T-helper 1 cell treated with Interleukin-12 subunit alpha and Interleukin-12 subunit beta and Interleukin-4 antibody, amounts not matched to agents 30 ng/mL and 1 ng/mL, for 36 hours (primary cell): ENCODE results near the gene CDC7. TPM values are rescaled to one million over a fixed set of nuclear protein-coding genes. Genes with fewer than 3 reads are reported as not detected.
"Not testable (repeated sequence)": the region's sequence is repeated elsewhere in the genome, so short reads cannot be mapped to it uniquely, and the experiment has no call there.

Experiments used
- intact Hi-C: fragments of 100-400 bp; cut with micrococcal nuclease; formaldehyde crosslinking; loops from one replicate; pipeline ENCODE4 v1.15.1; 2024
- total RNA-seq: library from RNA; stranded (reverse); gene quantifications from 2 replicates; pipeline ENCODE4 v1.2.3, GENCODE V29; 2022

Gene CDC7
- total RNA-seq = 16.1 and 19.0 TPM in 2 replicates

DNA sequence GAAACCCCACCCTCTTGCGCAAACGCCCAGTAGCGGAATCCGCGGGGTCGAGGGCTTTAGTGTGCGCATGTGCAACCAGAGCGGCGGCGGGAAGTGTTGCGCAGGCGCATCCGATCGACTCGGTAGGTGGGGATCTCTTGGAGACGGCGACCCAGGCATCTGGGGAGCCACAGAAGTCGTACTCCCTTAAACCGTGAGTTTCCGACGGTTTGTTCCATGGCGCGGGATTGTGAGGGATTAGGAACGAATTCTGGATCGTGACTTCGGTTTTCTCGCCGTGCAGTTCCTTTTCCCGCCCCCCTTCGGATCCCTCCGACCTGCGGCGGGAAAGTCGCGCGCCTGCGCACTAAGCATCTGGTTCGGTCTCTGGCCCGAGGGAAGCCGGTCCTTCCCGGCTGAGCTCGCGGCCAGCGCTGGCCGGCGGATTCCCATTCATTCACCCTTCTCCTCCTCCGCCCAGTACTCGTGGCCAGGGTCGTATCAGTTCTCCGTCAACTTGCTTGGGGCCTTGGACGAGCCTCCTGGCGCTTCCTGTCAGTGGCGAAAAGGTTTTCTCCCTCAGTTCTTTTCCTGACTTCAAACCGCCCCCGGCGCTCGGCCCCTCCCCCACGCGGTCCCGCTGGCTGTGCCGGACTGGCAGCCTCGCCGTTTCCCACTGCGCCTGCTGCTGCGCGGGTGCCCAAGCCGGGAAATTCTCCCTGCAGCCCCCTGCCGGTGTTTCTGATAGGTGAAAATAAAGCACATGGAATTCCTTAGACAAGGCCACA is at the start of gene CDC7:
TSS of gene CDC7 (plus strand) at position 96 of the 767 bp plus-strand sequence. CDS start 866 bp downstream, outside the sequence.
- intact Hi-C loops = loop anchor here (1.0 to 10.0 kb wide), 17 partner anchors 10 to 1846 kb away; partner anchors contain the start of genes BTBD8, DIPK1A, DR1 and GFI1

DNA sequence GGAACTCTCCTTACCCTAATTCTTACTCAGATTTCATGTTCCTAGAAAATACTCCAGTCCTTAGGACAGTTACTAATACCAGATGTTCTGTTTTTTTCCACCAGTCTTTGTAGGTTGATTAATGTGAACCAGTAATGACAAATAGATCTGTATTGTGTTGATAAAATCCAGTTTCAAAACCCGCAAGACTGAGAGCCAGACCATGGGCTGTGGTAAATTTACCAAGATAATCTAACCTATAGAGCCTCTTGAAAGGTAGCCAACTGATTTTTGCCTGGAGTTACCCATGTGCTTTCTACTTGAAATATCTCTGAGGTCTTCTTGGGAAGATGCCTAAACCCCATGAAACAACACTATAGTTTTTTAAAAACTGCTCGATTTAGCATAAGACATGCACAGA is 46.5 kb upstream of the CDC7 start:
- intact Hi-C loops = no loop called here

DNA sequence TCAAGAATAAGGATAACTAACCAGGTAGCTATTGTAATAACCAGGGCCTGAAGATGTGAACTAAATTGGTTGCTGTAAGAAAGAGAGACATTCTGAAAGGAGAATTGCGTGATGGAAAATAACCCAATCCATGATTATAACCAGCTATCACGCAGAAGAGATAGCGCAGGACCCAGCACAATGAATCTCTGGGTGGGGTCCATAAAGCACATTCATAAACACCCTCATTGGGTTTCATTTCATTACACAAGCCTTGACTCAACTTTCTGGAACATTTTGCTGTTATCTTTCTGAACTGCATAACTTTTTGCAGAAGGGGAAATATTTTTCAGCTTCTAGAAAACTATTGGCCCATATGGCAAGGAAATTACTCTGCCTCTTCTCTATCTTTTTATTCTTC is 45.3 kb upstream of the CDC7 start:
- intact Hi-C loops = no loop called here

DNA sequence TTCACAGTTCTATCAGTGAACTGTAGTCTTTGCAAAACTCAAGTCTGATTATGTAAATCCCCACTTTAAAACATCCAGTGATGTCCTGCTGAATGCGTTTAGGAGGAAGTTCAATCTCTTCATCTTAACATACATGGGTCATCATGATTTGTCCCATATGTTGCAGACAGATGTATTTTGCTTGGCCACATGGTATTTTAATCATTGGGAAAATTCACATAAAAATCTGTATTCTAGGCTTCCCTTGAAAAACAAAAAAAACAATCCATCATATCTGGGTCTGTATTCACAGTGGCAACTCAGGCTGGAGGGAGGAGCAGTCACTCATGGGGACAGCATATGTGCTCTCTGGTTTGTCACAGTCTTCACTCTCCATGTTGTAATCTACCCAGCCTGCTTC is 44.8 kb upstream of the CDC7 start:
- intact Hi-C loops = no loop called here

DNA sequence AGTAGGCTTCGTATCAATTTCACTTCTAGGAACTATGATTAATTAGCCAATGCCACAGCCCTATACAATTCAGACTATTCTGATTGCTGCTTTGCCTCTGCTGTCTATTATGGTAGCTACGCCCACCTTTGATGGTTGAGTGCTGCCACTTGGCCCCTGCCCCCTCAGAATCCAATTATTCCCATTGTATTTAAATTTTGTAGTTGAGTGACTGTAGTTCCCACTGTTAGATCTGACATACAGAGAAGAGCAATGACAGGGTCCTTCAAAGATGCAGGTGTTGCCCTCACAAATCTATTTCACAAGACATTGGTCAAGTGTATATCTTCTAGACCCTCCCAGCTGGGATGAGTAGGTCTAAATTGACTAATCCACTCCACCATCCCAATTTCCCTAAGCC is 35.3 kb upstream of the CDC7 start:
- intact Hi-C loops = not testable (repeated sequence)

DNA sequence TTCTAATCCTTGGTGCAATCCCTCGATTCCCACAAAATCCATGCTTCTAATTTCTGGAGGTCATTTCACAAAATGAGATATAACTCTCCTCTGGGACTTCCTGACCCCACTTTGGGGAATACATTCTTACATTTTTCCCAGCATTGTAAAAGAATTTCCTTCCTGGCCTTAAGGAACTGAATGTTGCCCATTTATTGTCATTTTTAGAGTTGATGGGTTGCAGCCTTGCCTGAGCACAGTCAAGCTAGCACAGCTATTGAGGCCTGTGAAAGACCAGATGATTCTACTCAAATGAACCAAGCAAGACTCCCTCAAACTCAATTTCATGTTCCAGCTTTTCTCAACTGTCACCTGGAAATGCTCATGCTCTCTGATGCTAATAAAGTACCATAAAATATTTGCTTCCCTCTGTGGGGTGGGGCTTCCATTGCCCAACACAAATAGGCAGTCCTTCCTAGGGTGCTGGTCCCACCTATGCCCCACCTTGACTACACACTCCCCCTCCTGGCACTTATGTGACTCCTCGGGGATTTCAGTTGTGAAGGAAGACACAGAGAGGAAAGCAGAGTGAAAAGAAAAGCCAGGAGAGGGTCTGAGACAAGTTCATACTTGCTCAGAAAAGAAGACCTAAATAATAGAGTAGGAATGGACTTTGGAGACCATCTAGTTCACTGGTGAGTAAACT is 24.0 kb upstream of the CDC7 start:
- intact Hi-C loops = no loop called here

DNA sequence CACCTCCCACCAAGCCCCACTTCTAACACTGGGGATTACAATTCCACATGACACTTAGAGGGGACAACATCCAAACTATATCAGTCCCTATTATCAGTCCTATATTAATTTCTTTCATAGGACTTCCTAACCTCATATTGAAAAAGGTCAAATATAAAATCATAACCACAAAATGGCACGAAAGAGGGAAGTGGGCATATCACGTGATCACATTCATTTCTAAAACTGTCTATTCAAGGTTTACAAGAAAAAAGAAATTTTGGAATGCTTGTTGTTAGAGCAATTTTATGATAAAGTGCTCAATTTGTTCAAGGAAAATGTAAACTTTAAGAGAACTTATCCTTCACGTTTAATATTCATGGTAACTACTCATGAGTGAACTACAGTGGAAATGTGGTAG is 13.2 kb upstream of the CDC7 start:
- intact Hi-C loops = no loop called here

DNA sequence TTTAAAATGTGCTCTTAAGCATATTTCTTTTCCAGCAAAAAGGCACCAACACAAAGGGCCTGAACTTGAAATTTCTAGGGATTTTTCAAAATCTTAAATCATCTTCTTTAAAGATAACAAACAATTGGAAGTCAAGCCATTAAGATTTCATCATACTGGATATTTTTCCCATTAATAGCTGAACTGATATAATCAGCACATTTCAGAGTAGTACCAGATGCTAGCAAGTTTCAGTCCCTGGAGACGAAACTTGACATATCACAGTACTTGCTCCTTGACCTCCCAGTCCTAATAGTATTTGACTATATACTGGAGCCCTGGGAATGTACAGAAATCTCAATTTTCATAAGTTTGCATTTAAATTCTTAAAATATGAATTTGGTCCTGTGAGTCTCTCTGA is 10.2 kb upstream of the CDC7 start:
- intact Hi-C loops = no loop called here

DNA sequence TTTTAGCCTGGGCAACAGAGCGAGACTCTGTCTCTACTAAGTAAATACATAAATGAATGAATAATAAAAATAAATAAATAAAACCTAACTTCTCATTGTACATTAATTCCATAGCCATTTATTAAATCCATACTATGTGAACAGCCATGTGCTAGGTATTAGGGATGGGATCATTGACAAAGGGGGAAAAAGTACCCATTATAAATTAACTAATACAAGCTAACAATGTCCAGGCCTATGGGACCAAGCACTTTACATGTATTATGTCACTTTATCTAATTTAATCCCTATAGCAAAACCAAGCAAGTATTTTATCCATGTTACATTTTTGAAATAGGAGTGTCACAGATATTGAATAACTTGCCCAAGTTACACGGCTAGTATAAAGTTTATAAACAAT is 2.6 kb upstream of the CDC7 start:
- intact Hi-C loops = no loop called here

DNA sequence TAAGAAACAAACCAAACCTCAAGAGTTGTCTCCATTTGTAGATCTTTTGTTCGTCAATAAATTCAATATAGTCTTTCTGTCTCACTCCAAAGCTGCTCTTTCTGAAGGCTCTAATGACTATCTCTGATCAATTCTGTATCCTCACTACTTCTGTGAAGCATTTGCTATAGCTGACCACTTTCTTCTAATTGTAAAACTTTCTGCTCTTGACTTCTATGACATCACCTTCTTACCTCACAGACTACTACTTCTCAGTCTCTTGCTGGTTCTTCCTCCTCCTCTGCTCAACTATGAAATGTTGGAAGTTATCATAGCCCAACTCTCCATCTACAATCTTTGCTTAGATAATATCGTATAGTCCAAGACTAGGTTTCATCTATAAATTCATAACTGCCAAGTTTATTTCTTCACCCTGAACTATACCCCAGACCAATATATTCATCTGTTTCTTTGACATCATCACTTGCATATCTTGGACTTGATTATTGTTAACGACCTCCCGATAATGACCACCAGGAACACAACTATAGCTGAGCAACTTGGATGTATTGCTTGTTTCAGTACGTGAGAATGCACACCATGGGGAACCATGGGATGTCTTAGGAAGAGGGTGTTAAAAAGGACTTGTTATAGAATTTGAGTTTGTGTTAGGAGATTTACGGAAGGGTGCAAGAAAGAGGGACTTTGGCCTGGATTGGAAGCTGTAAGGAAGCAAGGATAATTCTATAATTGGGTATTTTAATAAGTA is 2.0 kb upstream of the CDC7 start:
- intact Hi-C loops = no loop called here

DNA sequence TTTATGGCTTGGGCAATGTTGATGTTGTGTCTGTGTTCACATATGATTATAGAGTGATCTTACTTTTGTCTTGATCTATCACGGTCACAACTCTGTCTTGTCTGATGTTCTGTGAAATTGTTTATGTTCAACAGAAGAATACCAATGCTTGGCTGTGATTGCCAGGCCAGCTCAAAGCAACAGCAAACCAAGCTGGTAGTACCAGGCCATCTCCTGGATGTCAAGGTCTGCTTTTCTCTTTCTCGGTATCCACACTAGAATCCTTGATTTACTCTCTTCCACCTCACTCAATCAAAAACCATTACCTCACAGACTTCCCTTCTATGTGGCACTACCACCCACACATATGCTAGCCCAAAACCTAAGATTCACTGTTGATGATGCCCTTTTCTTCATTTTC is 1.3 kb upstream of the CDC7 start:
- intact Hi-C loops = no loop called here

DNA sequence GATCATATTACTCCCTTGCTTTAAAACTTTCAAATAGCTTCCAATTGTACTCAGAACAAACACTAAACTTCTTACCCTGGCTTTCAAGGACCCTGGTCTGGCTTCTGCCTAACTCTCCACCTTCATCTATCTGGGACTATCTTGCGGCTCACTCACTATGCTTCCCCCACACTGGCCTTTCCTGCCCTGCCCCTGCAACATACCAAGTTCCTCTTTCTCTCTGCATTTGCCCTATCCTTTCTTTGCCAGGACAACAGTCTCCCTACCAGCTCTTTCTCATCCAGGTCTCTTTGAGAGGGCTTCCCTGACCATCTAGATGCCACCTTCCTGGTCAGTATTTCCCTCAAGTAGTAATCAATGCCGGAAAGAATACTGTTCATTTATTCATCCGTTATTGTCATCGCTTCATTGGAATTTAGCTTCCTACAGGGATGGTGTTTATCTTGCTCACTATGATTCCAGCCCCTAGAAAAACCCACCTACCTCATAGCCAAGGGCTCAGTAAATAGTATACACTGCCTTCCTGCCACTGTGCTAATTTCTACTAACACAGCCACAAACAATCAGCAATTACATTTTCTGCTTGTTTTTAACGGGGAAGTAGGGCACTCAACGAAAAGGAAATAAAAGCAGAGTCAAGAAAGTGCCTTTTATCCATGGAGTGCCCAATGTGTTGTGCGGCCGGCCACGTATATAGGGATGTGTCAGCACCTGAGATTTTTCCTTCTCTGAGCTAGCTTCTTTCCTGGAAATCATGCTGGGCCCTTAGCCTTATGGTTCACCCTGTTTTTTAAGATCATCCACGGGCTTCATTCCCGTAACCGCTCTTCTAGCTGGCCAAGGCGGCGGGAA is 521 bp upstream of the CDC7 start:
- intact Hi-C loops = loop anchor here (1.0 to 10.0 kb wide), 14 partner anchors 49 to 1847 kb away; partner anchors contain the start of genes BTBD8, DIPK1A, DR1 and GFI1

DNA sequence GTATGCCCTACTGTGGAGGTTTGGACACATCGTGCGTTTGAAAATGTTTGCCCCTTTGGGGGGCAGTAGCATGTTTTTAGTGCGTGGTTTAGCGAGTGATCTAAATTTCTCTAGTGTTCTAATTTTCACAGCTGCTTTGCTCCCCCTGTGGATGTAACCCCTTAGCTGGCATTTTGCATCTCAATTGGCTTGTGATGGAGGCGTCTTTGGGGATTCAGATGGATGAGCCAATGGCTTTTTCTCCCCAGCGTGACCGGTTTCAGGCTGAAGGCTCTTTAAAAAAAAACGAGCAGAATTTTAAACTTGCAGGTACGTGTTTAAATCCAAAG is 836 bp downstream of the CDC7 start:
- intact Hi-C loops = loop anchor here (1.0 to 10.0 kb wide), 15 partner anchors 10 to 1846 kb away; partner anchors contain the start of genes BTBD8, DIPK1A, DR1 and GFI1

DNA sequence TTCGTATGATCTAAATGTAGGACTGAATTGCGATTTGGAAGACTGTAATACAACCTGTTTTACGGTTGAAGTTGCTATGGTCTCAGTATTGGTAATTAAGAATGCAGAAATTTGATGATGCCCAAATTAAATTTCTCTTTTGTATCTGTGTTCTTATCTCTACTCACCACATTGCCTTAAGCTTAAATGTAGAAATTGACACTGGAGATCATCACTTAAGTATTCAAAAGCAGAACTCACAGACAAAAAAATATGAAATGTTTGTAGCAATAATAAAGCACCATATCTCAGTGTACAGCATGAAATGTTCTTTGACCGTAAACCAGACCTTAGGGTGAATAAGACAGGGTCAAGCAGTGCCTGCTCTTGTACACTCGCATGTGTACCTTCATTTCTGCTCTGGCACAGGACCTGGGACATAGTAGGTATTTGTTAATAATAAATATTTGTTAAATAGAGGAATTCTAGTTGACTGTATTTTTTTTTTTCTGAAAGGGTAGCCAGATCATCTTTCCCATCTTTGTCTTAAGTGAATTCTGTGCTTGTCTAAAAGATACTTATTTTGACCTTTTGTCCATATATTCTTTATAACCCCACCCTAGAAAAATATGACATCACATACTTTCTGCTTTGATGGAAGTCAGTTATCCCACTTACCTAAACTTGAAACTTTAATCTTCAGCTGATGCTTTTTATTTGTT is 1.5 kb downstream of the CDC7 start:
- intact Hi-C loops = loop anchor here (1.0 to 10.0 kb wide), 15 partner anchors 9 to 1845 kb away; partner anchors contain the start of genes BTBD8, DIPK1A, DR1 and GFI1

DNA sequence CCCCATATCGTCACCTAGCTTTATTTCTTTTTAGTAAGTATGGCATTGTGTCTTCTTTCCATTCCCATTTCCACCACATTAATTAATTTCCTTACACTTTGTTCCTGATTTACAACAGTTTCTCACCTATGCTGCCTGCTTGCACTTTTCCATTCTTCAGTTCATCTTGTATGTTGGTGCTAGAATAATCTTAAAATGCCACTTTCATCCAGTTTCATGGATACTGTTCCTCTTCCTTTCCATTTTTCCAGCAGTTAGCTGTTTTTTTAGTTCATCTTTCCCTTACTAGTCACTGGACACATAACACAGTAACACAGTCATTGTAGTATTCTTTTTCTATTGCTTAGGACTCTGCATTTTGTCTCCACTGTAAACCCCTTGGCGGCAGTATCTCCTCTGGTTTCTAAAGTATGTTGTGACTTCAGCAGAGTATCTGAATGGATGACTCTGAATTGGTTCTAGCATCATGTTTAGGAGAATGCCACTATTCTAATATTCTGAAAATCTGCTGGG is 2.1 kb downstream of the CDC7 start:
- intact Hi-C loops = loop anchor here (5.0 to 10.0 kb wide), 6 partner anchors 335 to 1845 kb away; partner anchors contain the start of genes BTBD8, DR1, GFI1 and RPL5

DNA sequence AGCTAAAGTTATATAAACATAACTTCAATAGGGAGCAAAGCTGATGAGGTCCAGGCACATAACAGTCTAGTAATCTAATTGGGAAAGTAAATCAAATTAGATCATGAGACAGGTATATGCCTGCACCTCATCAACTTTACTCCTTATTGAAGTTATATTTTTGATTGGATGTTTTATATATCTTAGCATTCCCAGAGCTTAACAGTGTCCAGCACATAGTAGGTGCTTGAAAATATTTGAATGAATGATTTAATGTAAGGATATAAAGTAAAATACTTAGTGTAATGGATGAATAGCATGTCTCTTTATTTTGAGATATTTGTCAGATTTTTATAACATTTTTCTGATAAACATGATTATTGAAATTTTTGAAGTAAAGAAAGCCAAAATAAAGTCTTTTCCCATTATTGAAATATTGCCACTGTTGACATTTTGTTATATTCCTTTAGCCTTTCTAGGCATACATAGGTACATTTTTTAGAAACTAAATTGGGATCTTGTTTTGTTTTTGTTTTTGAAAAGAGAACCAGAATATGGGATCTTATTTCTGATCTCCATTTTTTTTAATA is 2.8 kb downstream of the CDC7 start:
- intact Hi-C loops = loop anchor here (5.0 to 10.0 kb wide), 6 partner anchors 336 to 1844 kb away; partner anchors contain the start of genes BTBD8, DR1, GFI1 and RPL5

DNA sequence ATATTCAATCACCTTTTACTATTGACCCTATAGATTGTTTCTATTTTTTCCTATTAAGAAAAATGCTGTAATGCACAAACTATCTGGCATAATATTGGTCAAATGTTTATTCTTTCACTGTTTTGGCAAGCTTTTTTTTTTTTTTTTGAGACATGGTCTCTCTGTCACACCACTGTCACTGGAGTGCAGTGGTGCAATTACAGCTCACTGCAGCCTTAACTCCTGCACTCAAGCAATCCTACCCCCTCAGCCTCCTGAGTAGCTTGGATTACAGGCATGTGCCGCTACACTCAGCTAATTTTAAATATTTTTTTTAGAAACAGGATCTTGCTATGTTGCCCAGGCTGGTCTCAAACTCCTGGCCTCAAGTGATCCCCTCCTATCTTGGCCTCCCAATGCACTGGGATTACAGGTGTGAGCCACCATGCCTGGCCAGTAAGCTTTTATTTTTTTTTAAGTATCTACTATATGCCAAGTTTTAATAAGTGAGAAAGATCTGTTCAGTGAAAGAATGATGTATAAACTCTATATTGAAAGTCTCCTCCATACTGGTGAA is 3.4 kb downstream of the CDC7 start:
- intact Hi-C loops = loop anchor here (5.0 to 10.0 kb wide), 6 partner anchors 337 to 1843 kb away; partner anchors contain the start of genes BTBD8, DR1, GFI1 and RPL5

DNA sequence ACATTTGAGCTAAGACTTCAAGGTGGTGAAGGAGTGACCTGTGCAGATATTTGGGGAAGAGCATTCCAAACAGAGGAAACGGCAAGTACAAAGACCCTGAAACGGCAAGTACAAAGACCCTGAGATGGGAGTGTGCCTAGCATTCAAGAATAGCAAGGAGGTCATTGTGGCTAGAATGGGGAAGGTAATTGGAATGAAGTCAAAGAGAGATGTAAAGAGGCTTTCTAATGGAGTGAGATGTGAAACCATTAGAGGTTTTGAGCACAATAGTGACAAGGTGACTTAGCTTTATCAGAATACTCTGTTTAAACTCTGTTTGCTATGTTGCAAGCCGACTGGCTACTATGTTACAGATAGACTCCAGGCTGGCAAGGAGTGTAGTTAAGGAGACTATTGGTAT is 4.4 kb downstream of the CDC7 start:
- intact Hi-C loops = loop anchor here (10.0 kb wide), 2 partner anchors 980 to 1330 kb away; partner anchors contain the start of genes GFI1 and RPL5

DNA sequence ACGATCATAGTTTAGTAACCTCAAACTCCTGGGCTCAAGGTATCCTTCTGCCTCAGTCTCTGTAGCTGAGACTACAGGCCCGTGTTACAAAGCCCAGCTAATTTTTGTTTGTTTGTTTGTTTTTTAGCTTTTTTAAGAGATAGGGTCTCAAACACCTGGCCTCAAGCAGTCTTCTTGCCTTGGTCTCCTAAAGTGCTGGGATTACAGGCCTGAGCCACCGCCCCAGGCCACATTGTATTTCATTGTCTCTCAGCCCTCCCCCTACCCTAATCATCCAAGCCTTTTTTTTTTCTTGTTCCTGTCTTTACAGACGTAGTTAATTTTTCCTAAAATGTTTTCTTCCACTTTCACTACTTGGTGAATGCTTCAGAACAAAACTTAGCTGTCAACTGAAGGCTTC is 5.4 kb downstream of the CDC7 start:
- intact Hi-C loops = loop anchor here (10.0 kb wide), 2 partner anchors 979 to 1329 kb away; partner anchors contain the start of genes GFI1 and RPL5
